OCI-LY3 (cell line): ENCODE results near the gene AUTS2.

ENCODE experiments used
- H2AFZ ChIP-seq: fragments of 200-600, 300-600 bp; shearing (Covaris generic); 2 replicates; pipeline ENCODE4 v1.6.0; 2014; ENCODE audit warnings: antibody characterized with exemption, low read depth, low read length
- H3K27ac ChIP-seq: fragments of 200-600, 300-600 bp; sonication (generic); 2 replicates; pipeline ENCODE4 v1.5.1; 2014; ENCODE audit warnings: mild to moderate bottlenecking, low read length, moderate library complexity, mixed read lengths
- H3K27me3 ChIP-seq: fragments of 200-600, 300-600 bp; sonication (generic); 2 replicates; pipeline ENCODE4 v1.6.1; 2014; ENCODE audit warnings: low read depth, low read length, mixed read lengths
- H3K36me3 ChIP-seq: fragments of 200-600, 300-600 bp; sonication (generic); replicated peaks from 2 replicates; pipeline ENCODE3; 2014; ENCODE audit warnings: low read depth, low read length, mixed read lengths
- H3K4me1 ChIP-seq: fragments of 300-600, 200-600 bp; sonication (generic); 2 replicates; pipeline ENCODE4 v1.6.1; 2014; ENCODE audit warnings: low read length, mixed read lengths
- H3K4me2 ChIP-seq: fragments of 200-600, 300-600 bp; sonication (generic); 2 replicates; pipeline ENCODE4 v1.6.1; 2014; ENCODE audit warnings: low read length, mixed read lengths
- H3K4me3 ChIP-seq: fragments of 300-600, 200-600 bp; sonication (generic); 2 replicates; pipeline ENCODE4 v1.5.1; 2014; ENCODE audit warnings: antibody characterized with exemption, mild to moderate bottlenecking, low read length, moderate library complexity
- H3K79me2 ChIP-seq: fragments of 300-600, 200-600 bp; shearing (Covaris generic); 2 replicates; pipeline ENCODE4 v1.6.1; 2014; ENCODE audit warnings: mild to moderate bottlenecking, low read length, mixed read lengths
- H3K9ac ChIP-seq: fragments of 300-600, 200-600 bp; shearing (Covaris generic); 2 replicates; pipeline ENCODE4 v1.6.0; 2014; ENCODE audit warnings: mild to moderate bottlenecking, low read length, moderate library complexity
- H3K9me3 ChIP-seq: fragments of 200-600, 300-600 bp; shearing (Covaris generic); 2 replicates; pipeline ENCODE4 v1.6.1; 2014; ENCODE audit warnings: low read length, mixed read lengths; ENCODE audit not compliant: insufficient read depth
- H4K20me1 ChIP-seq: fragments of 200-600, 300-600 bp; sonication (generic); 2 replicates; pipeline ENCODE4 v1.6.1; 2016; ENCODE audit warnings: low read length, mixed read lengths; ENCODE audit not compliant: insufficient read depth
- EZH2phosphoT487 ChIP-seq: fragments of 200-600 bp; shearing (Covaris generic); IDR thresholded peaks from 2 replicates; pipeline ENCODE4 v1.6.1; 2018; ENCODE audit warnings: antibody characterized with exemption, mixed run types, low read depth
- TF ChIP-seq, protein P1 (sequence below): fragments of 200-600, 300-600 bp; sonication (generic); IDR thresholded peaks from 2 replicates; pipeline ENCODE4 v1.5.1; 2014; ENCODE audit warnings: antibody characterized with exemption, low read length, low read depth

The AUTS2 gene

DNA sequence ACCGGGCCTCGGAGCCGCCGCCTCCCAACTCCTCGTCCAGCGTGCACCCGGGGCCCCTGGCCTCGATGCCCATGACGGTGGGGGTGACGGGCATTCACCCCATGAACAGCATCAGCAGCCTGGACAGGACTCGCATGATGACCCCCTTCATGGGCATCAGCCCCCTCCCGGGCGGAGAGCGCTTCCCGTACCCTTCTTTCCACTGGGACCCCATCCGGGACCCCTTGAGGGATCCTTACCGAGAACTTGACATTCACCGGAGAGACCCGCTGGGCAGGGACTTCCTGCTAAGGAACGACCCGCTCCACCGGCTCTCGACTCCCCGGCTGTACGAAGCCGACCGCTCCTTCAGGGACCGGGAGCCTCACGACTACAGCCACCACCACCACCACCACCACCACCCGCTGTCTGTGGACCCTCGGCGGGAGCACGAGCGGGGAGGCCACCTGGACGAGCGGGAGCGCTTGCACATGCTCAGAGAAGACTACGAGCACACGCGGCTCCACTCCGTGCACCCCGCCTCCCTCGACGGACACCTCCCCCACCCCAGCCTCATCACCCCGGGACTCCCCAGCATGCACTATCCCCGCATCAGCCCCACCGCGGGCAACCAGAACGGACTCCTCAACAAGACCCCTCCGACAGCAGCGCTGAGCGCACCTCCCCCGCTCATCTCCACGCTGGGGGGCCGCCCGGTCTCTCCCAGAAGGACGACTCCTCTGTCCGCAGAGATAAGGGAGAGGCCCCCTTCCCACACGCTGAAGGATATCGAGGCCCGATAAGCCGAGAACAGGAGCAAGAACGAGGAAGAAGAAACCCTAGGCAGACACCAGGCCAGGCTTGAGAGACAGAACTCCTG is 1192.2 kb downstream of the AUTS2 start:
- no peak overlapping the region for H3K4me2 ChIP-seq
- no peak overlapping the region for H3K4me3 ChIP-seq
- TF ChIP-seq EZH2phosphoT487, result no peak
- TF ChIP-seq, protein P1, sequence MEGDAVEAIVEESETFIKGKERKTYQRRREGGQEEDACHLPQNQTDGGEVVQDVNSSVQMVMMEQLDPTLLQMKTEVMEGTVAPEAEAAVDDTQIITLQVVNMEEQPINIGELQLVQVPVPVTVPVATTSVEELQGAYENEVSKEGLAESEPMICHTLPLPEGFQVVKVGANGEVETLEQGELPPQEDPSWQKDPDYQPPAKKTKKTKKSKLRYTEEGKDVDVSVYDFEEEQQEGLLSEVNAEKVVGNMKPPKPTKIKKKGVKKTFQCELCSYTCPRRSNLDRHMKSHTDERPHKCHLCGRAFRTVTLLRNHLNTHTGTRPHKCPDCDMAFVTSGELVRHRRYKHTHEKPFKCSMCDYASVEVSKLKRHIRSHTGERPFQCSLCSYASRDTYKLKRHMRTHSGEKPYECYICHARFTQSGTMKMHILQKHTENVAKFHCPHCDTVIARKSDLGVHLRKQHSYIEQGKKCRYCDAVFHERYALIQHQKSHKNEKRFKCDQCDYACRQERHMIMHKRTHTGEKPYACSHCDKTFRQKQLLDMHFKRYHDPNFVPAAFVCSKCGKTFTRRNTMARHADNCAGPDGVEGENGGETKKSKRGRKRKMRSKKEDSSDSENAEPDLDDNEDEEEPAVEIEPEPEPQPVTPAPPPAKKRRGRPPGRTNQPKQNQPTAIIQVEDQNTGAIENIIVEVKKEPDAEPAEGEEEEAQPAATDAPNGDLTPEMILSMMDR, result no peak
- no peak overlapping the region for H3K9ac ChIP-seq
- H3K9me3 ChIP-seq, result no peaks in the 10 kb centered on the region
- H4K20me1 ChIP-seq, result no peaks in the 10 kb centered on the region
- H3K27ac ChIP-seq, result no peak overlapping the region
- no peaks in the 10 kb centered on the region for H3K27me3 ChIP-seq
- H2AFZ ChIP-seq, result no peak overlapping the region
- H3K36me3 ChIP-seq, result no peaks in the 10 kb centered on the region
- H3K79me2 ChIP-seq, result no peaks in the 10 kb centered on the region
- H3K4me1 ChIP-seq, result no peaks in the 10 kb centered on the region

DNA sequence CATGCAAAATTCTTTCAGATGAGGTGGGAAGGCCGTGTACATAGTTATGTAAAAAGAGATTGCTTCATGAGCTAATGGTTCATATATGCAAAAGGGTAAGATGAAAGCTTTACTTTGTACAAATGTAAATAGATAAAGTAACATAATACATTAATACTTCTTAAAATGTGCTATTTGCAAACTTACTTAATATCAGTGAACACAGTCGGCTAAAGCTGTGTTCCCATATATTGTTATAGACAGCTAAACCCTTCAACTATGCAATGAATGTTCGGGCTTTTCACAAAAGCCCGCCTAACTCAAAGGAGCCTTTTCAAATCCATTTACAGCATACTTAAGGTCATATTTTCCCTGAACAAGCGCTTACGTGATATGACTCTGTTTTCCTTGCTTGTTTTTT is 1193.1 kb downstream of the AUTS2 start:
- H2AFZ ChIP-seq, result no peak overlapping the region
- no peaks in the 10 kb centered on the region for H4K20me1 ChIP-seq
- H3K9ac ChIP-seq, result no peak overlapping the region
- H3K4me1 ChIP-seq, result no peaks in the 10 kb centered on the region
- no peak overlapping the region for H3K4me2 ChIP-seq
- no peak overlapping the region for H3K27ac ChIP-seq
- no peaks in the 10 kb centered on the region for H3K79me2 ChIP-seq
- TF ChIP-seq, protein P1, result no peak
- no peak for TF ChIP-seq EZH2phosphoT487
- no peaks in the 10 kb centered on the region for H3K9me3 ChIP-seq
- H3K27me3 ChIP-seq, result no peaks in the 10 kb centered on the region
- H3K4me3 ChIP-seq, result no peak overlapping the region
- no peaks in the 10 kb centered on the region for H3K36me3 ChIP-seq

DNA sequence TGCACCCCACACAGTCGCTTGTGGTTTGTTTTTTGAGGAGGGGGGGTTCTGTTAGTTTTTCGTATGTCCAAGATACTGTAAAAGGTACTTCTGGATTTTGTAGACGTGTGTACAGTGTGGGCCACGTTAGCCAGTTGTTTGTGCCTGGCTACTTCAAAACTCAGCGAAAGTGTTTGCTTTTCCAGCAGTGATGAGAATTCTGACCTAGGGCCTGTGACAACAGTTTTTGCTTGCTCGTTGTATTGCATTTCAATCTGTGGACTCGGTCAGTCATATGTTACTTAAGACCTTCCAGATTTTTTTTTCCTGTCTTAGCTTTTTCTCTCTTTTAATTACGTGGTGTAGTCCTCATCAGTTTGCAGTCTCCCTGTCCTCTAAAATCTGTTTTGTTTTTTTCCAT is 1194.8 kb downstream of the AUTS2 start:
- H3K4me2 ChIP-seq, result no peak overlapping the region
- no peak overlapping the region for H3K9ac ChIP-seq
- no peaks in the 10 kb centered on the region for H4K20me1 ChIP-seq
- H2AFZ ChIP-seq, result no peak overlapping the region
- H3K27me3 ChIP-seq, result no peaks in the 10 kb centered on the region
- H3K4me3 ChIP-seq, result no peak overlapping the region
- H3K36me3 ChIP-seq, result no peaks in the 10 kb centered on the region
- no peaks in the 10 kb centered on the region for H3K9me3 ChIP-seq
- H3K27ac ChIP-seq, result no peak overlapping the region
- no peaks in the 10 kb centered on the region for H3K4me1 ChIP-seq
- TF ChIP-seq EZH2phosphoT487, result no peak
- TF ChIP-seq, protein P1, result no peak
- no peaks in the 10 kb centered on the region for H3K79me2 ChIP-seq

DNA sequence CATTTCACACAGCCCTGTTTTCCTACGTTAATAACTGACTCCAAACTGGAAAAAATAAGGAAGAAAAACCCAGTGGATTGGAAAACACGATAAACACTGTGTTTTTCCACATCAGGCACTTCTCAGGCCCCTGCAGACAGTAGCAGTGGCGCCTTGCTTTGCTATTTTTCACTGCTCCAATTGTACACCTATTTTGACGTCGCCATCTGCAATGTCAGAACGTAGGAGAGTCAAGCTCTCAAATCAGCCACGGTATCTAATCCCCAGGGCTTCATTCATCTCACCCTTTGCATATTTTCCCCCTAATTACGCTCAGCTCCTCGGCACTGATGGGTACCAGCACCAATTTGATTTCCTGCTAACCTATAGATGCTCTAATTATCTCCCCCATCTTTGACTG is 1195.5 kb downstream of the AUTS2 start:
- Histone ChIP-seq H3K9ac (no peak overlapping the region), H3K27me3 (no peaks in the 10 kb centered on the region), H3K4me1 (no peaks in the 10 kb centered on the region), H2AFZ (no peak overlapping the region), H3K4me3 (no peak overlapping the region), H4K20me1 (no peaks in the 10 kb centered on the region), H3K4me2 (no peak overlapping the region), H3K27ac (no peak overlapping the region), H3K9me3 (no peaks in the 10 kb centered on the region), H3K79me2 (no peaks in the 10 kb centered on the region), H3K36me3 (no peaks in the 10 kb centered on the region)
- no peak for TF ChIP-seq EZH2phosphoT487
- TF ChIP-seq, protein P1, result no peak
